ENCODE measurements around the gene IGF2BP2.

GRCh38 chr3:185763347-185764005, 61.4 kb downstream of the IGF2BP2 start:
- TF ChIP-seq EP300 (IDR thresholded peaks at IDR 0.05) (no peak), CTCF (IDR thresholded peaks at IDR 0.05) (no peak), POLR2A (IDR thresholded peaks at IDR 0.05) (no peak), POLR2AphosphoS5 (IDR thresholded peaks at IDR 0.05) (no peak)
